ENCODE measurements around the gene CYTH1. TPM values are rescaled to one million over a fixed set of nuclear protein-coding genes. Genes with fewer than 3 reads are reported as not detected.

The CYTH1 gene
- polyA plus RNA-seq, 2 of the 4 experiments (the other 2 are of a cell fraction) = 38.5 to 46.2 TPM

GRCh38 chr17:78819806-78820792 is 38.0 kb upstream of the CYTH1 start:
- ChIA-PET POLR2A (interaction anchor here (1.0 kb wide), 1 partner anchor 18 kb away, joined by 3 read pairs; no protein-coding TSS in a partner anchor), CTCF (interaction anchor here (1.1 to 2.8 kb wide), 5 partner anchors 8 to 112 kb away, joined by 3 to 11 read pairs (median 5); no protein-coding TSS in a partner anchor)
- Histone ChIP-seq H3K9me3 (no peaks in the 10 kb centered on the region), H3K4me1 (no peaks in the 10 kb centered on the region), H3K27ac (no peak overlapping the region), H3K4me3 (no peak overlapping the region), H3K4me2 (no peak overlapping the region)
- no peak for TF ChIP-seq TFCP2L1 (CRISPR knock-in tag; IDR thresholded peaks at IDR 0.05)
- TF ChIP-seq FOSL2 (IDR thresholded peaks at IDR 0.05) = no peak
- TF ChIP-seq FOSL2 (CRISPR knock-in tag; IDR thresholded peaks at IDR 0.05) = no peak
- peak; percentile 35 for TF ChIP-seq MAFK (IDR thresholded peaks at IDR 0.05; ENCODE audit: partially characterized antibody)
- DNase-seq (ENCODE audit: low read depth in 1 of 2, low spot score in 1 of 2) (no peak), ATAC-seq (no peak; a peak in 1 of 6 replicates), FAIRE-seq (no peak)
- WGBS (ENCODE audit: missing lambda C conversion rate) = 95% methylated on average over 18 of the region's 18 CpGs

- Histone ChIP-seq H3K27ac (no peak overlapping the region), H3K4me3 (no peak overlapping the region), H3K9me3 (no peaks in the 10 kb centered on the region), H3K4me1 (no peaks in the 10 kb centered on the region), H3K4me2 (no peak overlapping the region)
- no peak for TF ChIP-seq HDAC2 (IDR thresholded peaks at IDR 0.05)
- TF ChIP-seq RAD21 (conservative IDR thresholded peaks at IDR 0.05 in 1 of 2, IDR thresholded peaks at IDR 0.05 in 1 of 2) = no peak
- TF ChIP-seq NPAS2 (CRISPR knock-in tag; IDR thresholded peaks at IDR 0.05; ENCODE audit: borderline replicate concordance) = no peak
- no peak for TF ChIP-seq HEYL (CRISPR knock-in tag; IDR thresholded peaks at IDR 0.05)
- TF ChIP-seq MAX (IDR thresholded peaks at IDR 0.05) = no peak
- no peak for TF ChIP-seq PBX3 (IDR thresholded peaks at IDR 0.05)
- no peak for TF ChIP-seq FOXS1 (CRISPR knock-in tag; IDR thresholded peaks at IDR 0.05)
- TF ChIP-seq MAZ (IDR thresholded peaks at IDR 0.05; ENCODE audit: borderline replicate concordance, low read depth, low read length) = no peak
- no peak for TF ChIP-seq HMGXB4 (CRISPR knock-in tag; IDR thresholded peaks at IDR 0.05; ENCODE audit: borderline replicate concordance)
- TF ChIP-seq RCOR1 (IDR thresholded peaks at IDR 0.05; ENCODE audit: low read depth, low read length) = no peak
- WGBS (ENCODE audit: missing lambda C conversion rate) = 92% methylated on average over 8 of the region's 8 CpGs
- FAIRE-seq (no peak), ATAC-seq (no peak), DNase-seq (ENCODE audit: low read depth in 1 of 2, low spot score in 1 of 2) (no peak)
- CTCF ChIA-PET = interaction anchor here (1.1 to 2.8 kb wide), 4 partner anchors 9 to 32 kb away, joined by 4 to 11 read pairs (median 6); no protein-coding TSS in a partner anchor
- POLR2A ChIA-PET = interaction anchor here (1.0 kb wide), 1 partner anchor 19 kb away, joined by 3 read pairs; no protein-coding TSS in a partner anchor
Observed at GRCh38 chr17:78819402-78819801, 37.3 kb upstream of the CYTH1 start.

GRCh38 chr17:78818932-78819331 is 36.9 kb upstream of the CYTH1 start:
- ATAC-seq (no peak), FAIRE-seq (no peak), DNase-seq (ENCODE audit: low read depth in 1 of 2, low spot score in 1 of 2) (no peak)
- no peak overlapping the region for H3K4me2 ChIP-seq
- CTCF ChIA-PET = interaction anchor here (1.1 to 2.8 kb wide), 4 partner anchors 9 to 32 kb away, joined by 4 to 11 read pairs (median 6); no protein-coding TSS in a partner anchor
- H3K4me3 ChIP-seq = no peak overlapping the region
- no peaks in the 10 kb centered on the region for H3K9me3 ChIP-seq
- no peaks in the 10 kb centered on the region for H3K4me1 ChIP-seq
- no peak overlapping the region for H3K27ac ChIP-seq
- no peak for TF ChIP-seq ZSCAN20 (CRISPR knock-in tag; IDR thresholded peaks at IDR 0.05)
- TF ChIP-seq RAD21 (conservative IDR thresholded peaks at IDR 0.05 in 1 of 2, IDR thresholded peaks at IDR 0.05 in 1 of 2) = no peak
- TF ChIP-seq NPAS2 (CRISPR knock-in tag; IDR thresholded peaks at IDR 0.05; ENCODE audit: borderline replicate concordance) = no peak
- TF ChIP-seq POLR2AphosphoS2 (conservative IDR thresholded peaks at IDR 0.05; ENCODE audit: low read length) = no peak
- no peak for TF ChIP-seq EP300 (IDR thresholded peaks at IDR 0.05)
- TF ChIP-seq CBX2 (IDR thresholded peaks at IDR 0.05; ENCODE audit: borderline replicate concordance, low read depth) = no peak
- TF ChIP-seq JUNB (IDR thresholded peaks at IDR 0.05) = no peak
- no peak for TF ChIP-seq RCOR1 (IDR thresholded peaks at IDR 0.05; ENCODE audit: low read depth, low read length)
- TF ChIP-seq SMC3 (IDR thresholded peaks at IDR 0.05) = no peak
- TF ChIP-seq FOSL2 (IDR thresholded peaks at IDR 0.05) = no peak
- TF ChIP-seq FOSL2 (CRISPR knock-in tag; IDR thresholded peaks at IDR 0.05) = no peak
- 89% methylated on average over 6 of the region's 6 CpGs for WGBS (ENCODE audit: missing lambda C conversion rate)
- POLR2A ChIA-PET = interaction anchor here (1.0 kb wide), 1 partner anchor 19 kb away, joined by 3 read pairs; no protein-coding TSS in a partner anchor
